KMS-11 (cell line): ENCODE results near the gene ALDH2.

Source experiments
- H2AFZ ChIP-seq: fragments of 200-600 bp; sonication (generic); 2 replicates; pipeline ENCODE4 v1.6.1; 2016; ENCODE audit warnings: antibody characterized with exemption, mixed run types, low read depth
- H3K27ac ChIP-seq: fragments of 200-600 bp; sonication (generic); 2 replicates; pipeline ENCODE4 v1.6.1; 2016; ENCODE audit warnings: mild to moderate bottlenecking, mixed run types
- H3K27me3 ChIP-seq: fragments of 200-600 bp; sonication (generic); 2 replicates; pipeline ENCODE4 v1.6.1; 2017; ENCODE audit warnings: mild to moderate bottlenecking, low read depth, mixed run types, moderate library complexity; ENCODE audit not compliant: insufficient read depth
- H3K36me3 ChIP-seq: fragments of 200-600 bp; sonication (generic); 2 replicates; pipeline ENCODE4 v1.6.1; 2017; ENCODE audit warnings: mild to moderate bottlenecking, mixed run types; ENCODE audit not compliant: insufficient read depth
- H3K4me1 ChIP-seq: fragments of 200-600 bp; sonication (generic); 2 replicates; pipeline ENCODE4 v1.6.1; 2016; ENCODE audit warnings: mild to moderate bottlenecking, low read depth, mixed run types; ENCODE audit not compliant: poor library complexity, severe bottlenecking
- H3K4me2 ChIP-seq: fragments of 200-600 bp; sonication (generic); 2 replicates; pipeline ENCODE4 v1.7.0; 2016; ENCODE audit warnings: mild to moderate bottlenecking, mixed run types
- H3K4me3 ChIP-seq: fragments of 200-600 bp; sonication (generic); IDR thresholded peaks from 2 replicates; pipeline ENCODE4 v1.6.1; 2017; ENCODE audit warnings: low read depth, low read length, mixed read lengths; ENCODE audit not compliant: insufficient read depth
- H3K79me2 ChIP-seq: fragments of 200-600 bp; sonication (generic); 2 replicates; pipeline ENCODE4 v1.6.1; 2016; ENCODE audit warnings: low read depth, mixed run types; ENCODE audit not compliant: insufficient read depth
- H3K9ac ChIP-seq: fragments of 200-600 bp; sonication (generic); 2 replicates; pipeline ENCODE4 v1.6.1; 2016; ENCODE audit warnings: mild to moderate bottlenecking, mixed run types
- H4K20me1 ChIP-seq: fragments of 200-600 bp; sonication (generic); 2 replicates; pipeline ENCODE4 v1.6.1; 2016; ENCODE audit warnings: mild to moderate bottlenecking, mixed run types; ENCODE audit not compliant: insufficient read depth
- TF ChIP-seq, protein P1 (sequence below): fragments of 200-600 bp; sonication (generic); conservative IDR thresholded peaks from 2 replicates; pipeline ENCODE4 v1.6.1; 2017; ENCODE audit warnings: low read depth, mild to moderate bottlenecking, antibody characterized with exemption, low read length, moderate library complexity, mixed read lengths

ALDH2 gene

DNA sequence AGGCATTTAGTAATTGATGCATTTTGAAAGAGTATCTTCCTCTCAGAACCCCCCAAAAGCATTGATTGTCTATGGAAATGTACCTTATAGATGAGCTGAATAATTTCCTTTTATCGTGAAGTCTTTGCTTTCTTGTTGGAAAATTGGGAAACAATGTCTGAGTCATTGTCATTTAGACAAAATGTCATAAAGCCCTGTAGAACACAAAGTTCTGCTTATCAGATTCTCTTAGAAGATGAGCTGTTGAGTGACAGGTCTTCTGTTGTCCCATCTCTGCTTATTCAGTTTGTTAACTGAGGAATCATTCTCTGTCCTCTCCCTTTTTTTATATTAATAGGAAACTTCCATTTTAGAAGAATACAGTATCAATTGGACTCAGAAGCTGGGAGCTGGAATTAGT is 98.2 kb downstream of the ALDH2 start:
- Histone ChIP-seq H3K36me3 (no peaks in the 10 kb centered on the region), H3K4me3 (no peak overlapping the region), H2AFZ (no peak overlapping the region), H3K4me1 (no peaks in the 10 kb centered on the region), H3K79me2 (peaks cover 19% of the 10 kb centered on the region; the same call in 1 of the 2 replicates), H3K4me2 (no peak overlapping the region), H3K9ac (no peak overlapping the region), H4K20me1 (no peaks in the 10 kb centered on the region), H3K27me3 (no peaks in the 10 kb centered on the region), H3K27ac (no peak overlapping the region)
- TF ChIP-seq, protein P1, sequence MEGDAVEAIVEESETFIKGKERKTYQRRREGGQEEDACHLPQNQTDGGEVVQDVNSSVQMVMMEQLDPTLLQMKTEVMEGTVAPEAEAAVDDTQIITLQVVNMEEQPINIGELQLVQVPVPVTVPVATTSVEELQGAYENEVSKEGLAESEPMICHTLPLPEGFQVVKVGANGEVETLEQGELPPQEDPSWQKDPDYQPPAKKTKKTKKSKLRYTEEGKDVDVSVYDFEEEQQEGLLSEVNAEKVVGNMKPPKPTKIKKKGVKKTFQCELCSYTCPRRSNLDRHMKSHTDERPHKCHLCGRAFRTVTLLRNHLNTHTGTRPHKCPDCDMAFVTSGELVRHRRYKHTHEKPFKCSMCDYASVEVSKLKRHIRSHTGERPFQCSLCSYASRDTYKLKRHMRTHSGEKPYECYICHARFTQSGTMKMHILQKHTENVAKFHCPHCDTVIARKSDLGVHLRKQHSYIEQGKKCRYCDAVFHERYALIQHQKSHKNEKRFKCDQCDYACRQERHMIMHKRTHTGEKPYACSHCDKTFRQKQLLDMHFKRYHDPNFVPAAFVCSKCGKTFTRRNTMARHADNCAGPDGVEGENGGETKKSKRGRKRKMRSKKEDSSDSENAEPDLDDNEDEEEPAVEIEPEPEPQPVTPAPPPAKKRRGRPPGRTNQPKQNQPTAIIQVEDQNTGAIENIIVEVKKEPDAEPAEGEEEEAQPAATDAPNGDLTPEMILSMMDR, result no peak
